Stimulated activated CD4-positive, alpha-beta T cell treated with anti-CD3 and anti-CD28 coated beads, Interleukin-2, amount 100 ng/mL, for 4 hours (primary cell): ENCODE measurements around the gene SSTR5.

Experiments used
- DNase-seq: peaks from one replicate; pipeline ENCODE4 v3.0.0-alpha.2; 2020; ENCODE audit warnings: low read depth

The SSTR5 gene

GRCh38 chr16:1102921-1103635, 30.5 kb downstream of the SSTR5 start:
- peak; percentile 44 for DNase-seq

DNA sequence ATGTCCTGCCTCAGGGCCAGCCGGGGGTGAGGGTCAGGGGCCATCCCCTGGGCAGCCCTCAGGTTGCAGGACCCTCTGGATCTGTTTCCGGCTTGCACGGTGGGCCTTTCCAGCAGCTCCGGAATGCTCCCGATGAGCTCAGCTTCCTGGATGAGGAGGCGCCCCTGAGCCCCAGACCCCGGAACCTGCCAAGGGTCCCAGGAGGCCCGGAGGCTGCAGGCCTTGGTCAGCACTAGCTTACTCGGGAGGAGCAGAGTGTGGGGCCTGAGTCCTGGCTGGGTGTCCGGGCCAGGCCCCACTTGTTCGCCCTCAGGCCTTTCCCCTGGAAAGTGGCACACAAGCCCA, 31.1 kb downstream of the SSTR5 start:
- DNase-seq = no peak

DNA sequence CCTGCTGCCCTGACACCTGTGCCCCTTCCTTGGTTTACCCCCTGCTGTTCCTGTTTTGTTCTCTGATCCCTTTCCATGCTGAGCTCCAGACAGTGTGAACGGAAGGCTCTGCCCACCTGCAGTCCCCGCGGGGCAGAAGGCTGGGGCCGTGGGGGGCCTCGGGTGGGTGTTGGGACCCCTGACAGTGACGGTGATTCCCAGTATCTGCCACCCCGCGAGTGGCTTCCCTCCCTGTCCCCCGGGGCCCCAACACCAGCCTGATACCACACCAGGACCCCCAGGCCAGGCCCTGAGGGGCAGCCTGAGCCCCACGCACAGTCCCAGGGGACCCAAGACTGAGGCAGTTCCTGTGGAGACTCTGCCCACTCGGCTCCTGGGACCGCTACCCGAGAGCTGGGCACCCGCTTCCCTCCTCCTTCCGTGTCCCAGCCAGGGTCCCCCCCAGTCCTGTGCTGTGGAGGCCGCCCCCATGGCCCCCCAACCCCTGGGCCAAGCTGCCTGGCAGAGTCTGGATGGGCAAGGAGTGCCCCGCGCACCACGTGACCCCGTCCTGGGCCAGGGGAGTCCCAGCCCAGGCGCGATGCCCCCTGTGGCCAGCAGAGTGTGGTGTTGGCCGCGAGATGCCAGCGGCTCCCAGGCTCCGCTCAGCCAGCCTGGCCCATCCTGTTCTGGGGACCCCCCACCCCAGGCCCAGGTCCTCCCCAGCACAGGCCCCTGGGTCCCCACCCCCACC, 33.5 kb downstream of the SSTR5 start:
- peak; percentile 21 for DNase-seq

GRCh38 chr16:1106659-1107058, 34.1 kb downstream of the SSTR5 start:
- DNase-seq = no peak

- no peak for DNase-seq
Measured at GRCh38 chr16:1107141-1107540, 34.6 kb downstream of the SSTR5 start.

DNA sequence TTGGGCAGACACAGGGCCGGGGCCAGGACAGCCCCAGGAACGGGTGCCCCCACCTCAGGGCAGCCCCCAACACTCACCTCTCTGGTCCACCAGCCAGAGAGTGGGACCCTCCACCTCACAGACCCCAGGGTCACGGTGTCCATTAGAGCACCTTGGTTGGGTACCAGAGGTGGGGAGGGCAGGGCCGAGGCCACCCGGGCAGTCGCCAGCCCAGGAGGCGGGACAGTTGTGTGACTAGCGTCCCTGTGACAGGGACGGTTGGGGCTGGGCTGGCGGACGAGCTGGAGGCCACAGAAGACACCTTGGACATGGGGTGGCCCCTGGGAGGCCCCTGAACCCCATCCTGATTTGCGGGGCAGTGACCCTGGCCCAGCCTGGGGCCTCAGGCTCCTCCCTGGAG, 35.2 kb downstream of the SSTR5 start:
- DNase-seq = no peak

- DNase-seq = no peak
Measured at GRCh38 chr16:1108299-1109252, 36.0 kb downstream of the SSTR5 start.

DNA sequence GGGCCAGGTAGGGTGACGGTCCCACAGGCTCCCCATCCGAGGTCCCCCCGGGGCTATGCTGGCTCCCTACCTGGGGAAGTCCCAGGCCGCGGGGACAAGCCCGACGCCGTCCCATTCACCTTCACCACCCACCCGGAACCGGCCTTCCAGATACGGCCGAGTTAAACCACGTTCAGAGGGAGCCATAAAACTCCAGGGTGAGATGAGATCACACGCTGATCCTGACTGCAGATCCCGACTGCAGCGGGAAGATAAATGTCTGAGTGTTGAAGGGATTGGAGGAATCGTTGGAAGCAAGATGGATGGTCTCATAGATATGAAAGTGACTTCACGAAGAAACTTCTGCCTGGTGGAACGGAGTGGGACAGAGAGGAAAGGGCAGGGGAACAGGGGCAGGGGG, 37.1 kb downstream of the SSTR5 start:
- DNase-seq = no peak

- DNase-seq = no peak
Measured at GRCh38 chr16:1112506-1113184, 40.1 kb downstream of the SSTR5 start.

DNA sequence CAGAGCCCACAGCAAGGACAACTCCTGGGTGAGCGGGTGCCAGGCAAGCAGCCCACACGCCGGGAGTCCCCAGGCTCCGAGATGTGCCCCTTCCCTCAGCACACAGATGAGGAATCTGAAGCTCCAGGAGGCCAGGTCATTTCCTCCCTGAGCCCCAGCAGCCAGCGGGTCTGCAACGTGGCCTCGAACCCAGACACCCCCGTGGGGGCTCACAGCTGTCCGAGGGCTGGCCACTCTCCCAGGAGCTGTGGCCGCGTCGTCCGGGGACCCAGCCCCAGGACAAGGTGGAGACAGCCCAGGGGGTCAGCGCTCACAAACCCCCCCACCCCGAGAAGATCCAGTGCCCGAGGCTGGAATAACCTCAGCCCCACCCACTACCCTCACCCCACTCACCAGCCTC, 40.9 kb downstream of the SSTR5 start:
- no peak for DNase-seq

GRCh38 chr16:1113889-1114526, 41.5 kb downstream of the SSTR5 start:
- no peak for DNase-seq

GRCh38 chr16:1116693-1117077, 44.1 kb downstream of the SSTR5 start:
- DNase-seq = no peak

DNA sequence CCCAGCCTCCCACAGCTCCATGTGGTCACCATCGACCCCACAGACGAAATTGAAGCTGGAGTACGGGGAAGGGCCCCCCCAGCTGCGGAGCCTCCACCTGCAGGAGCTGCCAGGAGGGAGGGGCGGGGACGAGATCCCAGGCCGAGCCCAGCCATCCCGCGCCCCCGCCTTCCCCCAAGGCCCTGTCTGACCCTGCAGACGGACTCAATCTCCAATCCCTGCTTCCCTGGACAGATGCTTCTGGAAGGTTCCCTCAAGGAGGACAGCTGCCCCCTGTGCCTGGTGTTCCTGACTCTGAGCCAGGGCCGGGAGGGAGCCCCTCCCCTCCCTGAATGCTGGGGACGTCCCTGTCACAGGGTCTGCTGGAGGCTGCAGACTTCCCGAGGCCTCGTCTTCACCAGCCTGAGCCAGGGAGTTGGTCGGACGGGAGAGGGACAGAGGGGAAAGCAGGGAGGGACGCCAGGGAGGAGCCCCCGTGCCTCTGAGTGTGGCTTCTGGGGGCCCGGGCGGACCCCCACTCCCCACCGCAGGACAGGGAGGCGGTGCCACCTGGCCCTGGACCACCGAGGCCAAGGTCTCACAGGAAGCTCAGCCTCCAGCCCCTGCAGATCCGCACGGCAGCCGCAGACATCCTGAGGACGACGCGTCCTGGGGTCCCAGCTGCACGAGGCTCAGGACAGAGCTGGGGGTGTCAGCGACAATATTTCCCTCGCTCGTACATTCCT, 44.8 kb downstream of the SSTR5 start:
- DNase-seq = no peak

DNA sequence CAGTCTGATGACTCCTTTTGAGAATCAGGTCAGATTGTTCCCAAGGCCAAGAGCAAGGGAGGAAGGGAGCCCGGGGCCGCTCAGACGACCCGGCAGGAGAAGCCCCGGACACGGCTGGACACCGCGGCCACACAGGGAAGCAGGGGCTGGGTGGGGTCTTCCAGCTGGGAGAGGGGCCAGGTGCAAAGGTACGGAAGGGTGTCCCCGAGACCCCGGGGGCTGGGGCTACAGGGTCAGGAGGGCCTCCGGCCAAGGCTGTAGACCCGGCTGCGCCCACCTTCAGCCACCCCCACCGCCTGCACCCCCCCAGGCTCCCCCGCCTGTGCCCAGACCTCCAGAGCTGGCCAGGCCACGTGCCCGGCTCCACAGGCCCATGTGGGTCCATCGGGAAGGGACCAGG, 45.4 kb downstream of the SSTR5 start:
- DNase-seq = no peak

- DNase-seq = no peak
Measured at GRCh38 chr16:1119129-1119528, 46.6 kb downstream of the SSTR5 start.

- no peak for DNase-seq
Measured at GRCh38 chr16:1119766-1120576, 47.4 kb downstream of the SSTR5 start.

GRCh38 chr16:1120577-1120941, 48.0 kb downstream of the SSTR5 start:
- DNase-seq = no peak

DNA sequence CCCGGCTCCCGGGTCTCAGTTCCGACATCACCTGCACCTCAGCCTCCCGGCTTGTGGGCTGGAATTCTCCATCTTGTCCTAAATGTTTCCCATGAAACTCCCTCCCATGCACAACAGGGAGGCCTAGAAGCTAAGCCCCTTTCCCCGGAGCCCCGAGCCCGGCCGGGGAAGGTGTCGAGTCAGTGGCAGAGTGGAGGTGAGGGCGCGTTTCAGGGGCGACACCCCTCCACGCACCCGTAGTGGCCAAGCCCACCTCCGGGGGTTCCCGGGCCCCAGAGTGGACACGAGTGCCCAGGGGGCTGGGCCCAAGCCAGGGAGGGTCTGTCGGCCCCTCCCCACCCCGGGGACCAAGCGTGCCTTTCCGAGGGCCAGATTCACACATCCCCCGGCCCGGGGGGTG, 48.5 kb downstream of the SSTR5 start:
- no peak for DNase-seq

DNA sequence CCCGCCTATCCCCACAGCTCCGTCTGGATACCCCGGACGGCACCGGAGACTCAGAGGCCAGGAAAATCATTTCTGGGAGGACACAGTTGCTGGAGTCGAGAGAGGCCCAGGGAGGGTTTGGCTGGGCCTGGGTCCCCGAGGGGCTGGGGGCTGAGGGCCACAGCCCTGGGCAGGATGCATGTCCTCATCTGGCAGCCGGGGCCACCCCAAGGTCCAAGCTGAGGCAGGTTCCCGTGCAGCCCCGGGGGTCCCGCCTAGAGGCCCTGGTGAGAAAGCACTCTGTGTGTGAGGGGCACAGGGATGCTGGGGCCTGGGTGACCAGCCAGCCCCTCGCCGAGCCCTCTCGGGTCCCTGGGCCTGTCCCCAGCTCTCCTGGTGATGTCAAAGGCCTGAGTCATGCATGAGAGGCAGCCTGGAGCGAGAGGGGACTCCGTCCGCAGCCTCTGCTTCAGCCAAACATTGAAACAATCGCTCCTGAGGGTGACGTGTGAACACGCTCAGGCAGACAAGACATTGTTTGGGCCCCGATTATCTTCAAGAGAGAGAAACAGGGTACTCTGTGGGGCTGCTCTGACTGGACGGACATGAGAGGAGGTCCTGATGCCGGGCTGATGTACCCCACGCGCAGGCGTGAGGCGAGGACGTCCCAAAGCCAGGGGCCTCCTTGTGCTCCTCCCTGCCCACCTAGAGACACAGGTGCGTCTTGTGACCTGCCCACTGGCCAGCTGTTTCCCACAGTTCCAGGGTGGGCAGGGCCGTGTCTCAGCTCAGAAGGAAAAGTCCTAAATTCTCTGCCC, 49.3 kb downstream of the SSTR5 start:
- no peak for DNase-seq
